ENCODE measurements around the gene PIK3C2G.

GRCh38 chr12:18522806-18523205, 261.5 kb downstream of the PIK3C2G start:
- no peak for TF ChIP-seq CTCF (IDR thresholded peaks at IDR 0.05)
- TF ChIP-seq ZFX (IDR thresholded peaks at IDR 0.05; ENCODE audit: borderline replicate concordance) = no peak
